ENCODE measurements around the gene TMEM198. TPM values are rescaled to one million over a fixed set of nuclear protein-coding genes. Genes with fewer than 3 reads are reported as not detected.

TMEM198 gene
- total and polyA plus RNA-seq, 5 donors from 2014 or later: 0.62 TPM; not detected in 4

DNA sequence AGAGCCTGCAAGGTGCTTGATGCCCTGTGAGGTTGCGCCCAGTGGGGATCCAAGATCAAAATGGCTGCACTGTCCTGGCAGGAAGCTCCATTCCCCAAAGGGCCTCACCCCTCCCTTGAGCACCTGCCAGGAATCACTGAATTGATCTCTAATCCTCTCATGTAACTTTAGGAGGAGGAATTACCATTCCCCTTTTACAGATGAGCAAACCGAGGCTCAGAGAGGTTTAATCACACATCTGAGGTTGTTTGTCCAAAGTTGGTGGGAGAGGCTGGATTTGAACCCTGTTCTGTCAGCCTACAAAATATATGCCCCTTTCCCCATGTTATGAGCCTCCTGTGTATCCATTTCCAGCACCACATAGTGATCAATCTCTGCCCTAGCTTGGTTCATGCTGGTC lies 19.0 kb upstream of the TMEM198 start:
- Mint-ChIP-seq H3K27ac (no peak overlapping the region), H3K36me3 (no peaks in the 10 kb centered on the region), H3K9me3 (peaks cover 0 to 2% (median 0%) of the 10 kb centered on the region in 7 donors), H3K4me3 (no peak overlapping the region), H3K4me1 (peaks cover 0 to 17% (median 4%) of the 10 kb centered on the region in 4 donors), H3K27me3 (peaks cover 80% of the 10 kb centered on the region)
- Histone ChIP-seq H3K4me3 (ENCODE audit: low read depth, low read length) (no peak overlapping the region), H3K9me3 (ENCODE audit: control insufficient read depth in 2 of 2, low read length in 2 of 2) (no peaks in the 10 kb centered on the region), H3K36me3 (ENCODE audit: control insufficient read depth, insufficient read depth, low read length) (no peaks in the 10 kb centered on the region), H3K4me1 (ENCODE audit: control insufficient read depth, insufficient read depth, low read length, poor library complexity, severe bottlenecking) (peaks cover 5% of the 10 kb centered on the region), H3K27me3 (ENCODE audit: control insufficient read depth, insufficient read depth, low read length) (peaks cover 33% of the 10 kb centered on the region), H3K27ac (ENCODE audit: insufficient read depth, low read length, poor library complexity, severe bottlenecking) (no peak overlapping the region)
- no peak for ATAC-seq (ENCODE audit: low read depth in 2 of 2)
- no peak for DNase-seq

DNA sequence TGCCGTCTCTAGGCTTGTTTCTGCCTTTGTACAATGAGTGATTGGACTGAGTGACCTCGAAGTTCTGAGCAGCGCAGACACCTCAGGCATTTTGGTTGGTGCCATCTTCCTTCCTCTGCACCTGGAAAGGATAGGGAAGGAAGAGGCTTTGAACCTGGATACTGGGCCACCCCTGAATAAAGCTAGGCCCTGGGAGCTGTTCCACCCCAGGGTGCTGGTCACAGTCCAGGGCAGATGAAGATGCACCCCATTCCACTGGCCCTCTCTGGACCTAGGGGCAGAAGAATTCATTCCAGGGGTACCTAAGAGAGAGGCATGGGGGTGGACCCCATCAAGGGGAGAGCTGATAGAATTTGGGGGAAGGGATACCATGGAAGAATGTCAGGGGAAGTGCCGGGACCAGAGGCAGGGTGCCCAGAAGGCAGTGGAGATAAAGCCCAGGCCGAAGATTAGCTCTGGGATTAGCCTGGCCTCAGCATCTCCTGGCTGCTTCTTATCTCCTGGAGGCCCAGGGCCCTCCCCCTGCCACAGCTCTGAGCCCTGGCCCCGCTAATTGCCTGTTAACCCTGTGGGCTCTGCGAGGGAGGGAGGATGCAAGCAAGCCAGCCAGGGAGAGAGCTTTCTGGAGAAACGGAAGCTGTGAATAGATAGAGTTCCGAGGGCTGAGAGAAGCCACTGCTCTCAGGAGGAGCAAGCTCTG lies 18.1 kb upstream of the TMEM198 start:
- ATAC-seq (ENCODE audit: low read depth in 2 of 2) (no peak), DNase-seq (no peak)
- H3K9me3 Mint-ChIP-seq: peaks cover 0 to 2% (median 0%) of the 10 kb centered on the region in 7 donors
- H3K27ac ChIP-seq (ENCODE audit: insufficient read depth, low read length, poor library complexity, severe bottlenecking): no peak overlapping the region
- no peak overlapping the region for H3K27ac Mint-ChIP-seq
- H3K4me3 ChIP-seq (ENCODE audit: low read depth, low read length): no peak overlapping the region
- peaks cover 0 to 22% (median 4%) of the 10 kb centered on the region in 4 donors for H3K4me1 Mint-ChIP-seq
- peaks cover 81% of the 10 kb centered on the region for H3K27me3 Mint-ChIP-seq
- H3K4me3 Mint-ChIP-seq: no peak overlapping the region
- peaks cover 33% of the 10 kb centered on the region for H3K27me3 ChIP-seq (ENCODE audit: control insufficient read depth, insufficient read depth, low read length)
- peaks cover 5% of the 10 kb centered on the region for H3K4me1 ChIP-seq (ENCODE audit: control insufficient read depth, insufficient read depth, low read length, poor library complexity, severe bottlenecking)
- H3K36me3 Mint-ChIP-seq: no peaks in the 10 kb centered on the region
- no peaks in the 10 kb centered on the region for H3K36me3 ChIP-seq (ENCODE audit: control insufficient read depth, insufficient read depth, low read length)
- H3K9me3 ChIP-seq (ENCODE audit: control insufficient read depth in 2 of 2, low read length in 2 of 2): no peaks in the 10 kb centered on the region

DNA sequence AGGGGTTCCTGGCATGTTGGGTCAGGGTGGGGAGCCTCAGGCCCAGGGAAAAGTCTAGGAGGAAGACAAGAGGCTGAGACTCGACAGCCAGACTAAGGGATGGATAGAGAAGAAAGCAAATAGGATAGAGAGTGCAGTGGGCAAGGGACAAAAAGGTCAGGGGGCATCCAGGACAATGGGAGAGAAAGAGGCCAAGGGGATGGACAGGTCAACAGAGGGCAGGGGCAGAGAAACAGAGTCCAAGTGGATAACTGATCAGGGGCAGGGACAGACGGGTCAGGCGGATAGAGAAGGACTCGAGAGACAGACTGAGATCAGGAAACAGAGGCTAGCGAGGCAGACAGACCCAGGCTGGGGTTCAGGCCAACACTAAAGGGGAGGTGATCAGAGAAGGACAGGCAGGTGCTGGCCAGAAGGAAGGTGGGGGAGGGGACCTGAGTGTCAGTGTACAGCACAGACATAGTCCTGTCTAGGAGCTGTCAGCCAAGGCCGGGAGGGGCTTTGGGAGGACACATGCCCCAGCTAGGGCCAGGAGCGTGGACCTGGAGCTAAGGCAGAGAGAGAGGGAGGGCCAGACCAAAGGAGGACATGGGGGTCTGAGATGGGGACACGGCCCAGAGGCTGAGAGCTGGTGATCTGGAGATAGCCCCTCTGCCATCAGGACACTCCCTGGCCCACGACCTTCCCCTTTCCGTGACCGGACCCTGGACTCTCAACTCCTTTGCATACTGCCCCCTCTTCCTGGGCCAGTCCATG lies 17.3 kb upstream of the TMEM198 start:
- peaks cover 0 to 2% (median 0%) of the 10 kb centered on the region in 7 donors for H3K9me3 Mint-ChIP-seq
- H3K27me3 ChIP-seq (ENCODE audit: control insufficient read depth, insufficient read depth, low read length): peaks cover 33% of the 10 kb centered on the region

DNA sequence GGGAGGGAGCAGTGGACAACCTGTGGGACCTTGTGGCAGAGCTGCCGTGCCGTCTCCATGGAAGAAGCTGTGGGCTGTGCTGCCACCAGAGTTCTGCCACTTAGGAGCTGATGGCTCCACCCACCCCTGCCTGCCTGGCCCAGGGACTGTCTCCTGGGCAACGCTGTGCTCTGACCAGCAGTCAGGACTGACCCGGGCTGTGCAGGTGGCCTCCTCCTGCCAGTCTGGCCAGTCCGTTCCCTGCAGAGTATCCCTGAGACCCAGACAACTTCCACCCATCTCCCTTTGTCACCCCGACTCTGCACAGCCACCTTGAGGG lies 16.8 kb upstream of the TMEM198 start:
- no peaks in the 10 kb centered on the region for H3K36me3 ChIP-seq (ENCODE audit: control insufficient read depth, insufficient read depth, low read length)
- Mint-ChIP-seq H3K4me1 (peaks cover 0 to 12% (median 2%) of the 10 kb centered on the region in 4 donors), H3K27me3 (peaks cover 81% of the 10 kb centered on the region), H3K27ac (no peak overlapping the region), H3K36me3 (no peaks in the 10 kb centered on the region), H3K4me3 (no peak overlapping the region), H3K9me3 (peaks cover 0 to 2% (median 0%) of the 10 kb centered on the region in 7 donors)
- peaks cover 31% of the 10 kb centered on the region for H3K27me3 ChIP-seq (ENCODE audit: control insufficient read depth, insufficient read depth, low read length)
- no peaks in the 10 kb centered on the region for H3K9me3 ChIP-seq (ENCODE audit: control insufficient read depth in 2 of 2, low read length in 2 of 2)
- ATAC-seq (ENCODE audit: low read depth in 2 of 2) (no peak), DNase-seq (no peak)
- no peak overlapping the region for H3K27ac ChIP-seq (ENCODE audit: insufficient read depth, low read length, poor library complexity, severe bottlenecking)
- H3K4me1 ChIP-seq (ENCODE audit: control insufficient read depth, insufficient read depth, low read length, poor library complexity, severe bottlenecking): peaks cover 5% of the 10 kb centered on the region
- H3K4me3 ChIP-seq (ENCODE audit: low read depth, low read length): no peak overlapping the region

More for the DNA sequence above, 17.3 kb upstream of the TMEM198 start:
- Histone ChIP-seq H3K27ac (ENCODE audit: insufficient read depth, low read length, poor library complexity, severe bottlenecking) (no peak overlapping the region), H3K36me3 (ENCODE audit: control insufficient read depth, insufficient read depth, low read length) (no peaks in the 10 kb centered on the region), H3K4me1 (ENCODE audit: control insufficient read depth, insufficient read depth, low read length, poor library complexity, severe bottlenecking) (peaks cover 5% of the 10 kb centered on the region), H3K9me3 (ENCODE audit: control insufficient read depth in 2 of 2, low read length in 2 of 2) (no peaks in the 10 kb centered on the region), H3K4me3 (ENCODE audit: low read depth, low read length) (no peak overlapping the region)
- DNase-seq (no peak), ATAC-seq (ENCODE audit: low read depth in 2 of 2) (no peak)
- H3K4me1 Mint-ChIP-seq: peaks cover 0 to 17% (median 4%) of the 10 kb centered on the region in 4 donors
- no peak overlapping the region for H3K27ac Mint-ChIP-seq
- no peak overlapping the region for H3K4me3 Mint-ChIP-seq
- H3K27me3 Mint-ChIP-seq: peaks cover 81% of the 10 kb centered on the region
- no peaks in the 10 kb centered on the region for H3K36me3 Mint-ChIP-seq

DNA sequence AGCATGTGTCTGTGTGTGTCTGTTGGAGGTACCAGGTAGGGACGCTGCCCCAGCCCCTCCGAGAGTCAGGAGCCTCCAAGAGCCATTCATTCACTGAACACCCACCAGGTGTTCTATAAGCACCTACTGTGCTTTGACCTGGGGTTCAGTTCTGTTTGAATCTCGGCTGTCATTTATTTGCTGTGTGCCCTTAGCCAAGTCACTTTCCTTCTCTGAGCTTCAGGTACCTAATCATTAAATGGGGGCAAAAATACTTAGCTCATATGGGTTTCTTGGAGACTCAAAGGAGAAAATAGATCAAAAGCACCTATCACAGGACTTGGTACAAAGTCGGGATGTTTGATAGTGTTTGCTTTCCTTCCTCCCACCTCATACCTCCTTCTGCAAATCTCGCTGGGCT lies 16.4 kb upstream of the TMEM198 start:
- H3K4me3 ChIP-seq (ENCODE audit: low read depth, low read length): no peak overlapping the region
- H3K9me3 ChIP-seq (ENCODE audit: control insufficient read depth in 2 of 2, low read length in 2 of 2): no peaks in the 10 kb centered on the region
- H3K4me1 Mint-ChIP-seq: peaks cover 0 to 11% (median 1%) of the 10 kb centered on the region in 4 donors
- peaks cover 31% of the 10 kb centered on the region for H3K27me3 ChIP-seq (ENCODE audit: control insufficient read depth, insufficient read depth, low read length)
- no peak overlapping the region for H3K27ac Mint-ChIP-seq
- no peaks in the 10 kb centered on the region for H3K36me3 ChIP-seq (ENCODE audit: control insufficient read depth, insufficient read depth, low read length)
- peaks cover 0 to 2% (median 0%) of the 10 kb centered on the region in 7 donors for H3K9me3 Mint-ChIP-seq
- no peak overlapping the region for H3K27ac ChIP-seq (ENCODE audit: insufficient read depth, low read length, poor library complexity, severe bottlenecking)
- DNase-seq (no peak), ATAC-seq (ENCODE audit: low read depth in 2 of 2) (no peak)
- H3K27me3 Mint-ChIP-seq: peaks cover 79% of the 10 kb centered on the region
- H3K36me3 Mint-ChIP-seq: no peaks in the 10 kb centered on the region
- no peak overlapping the region for H3K4me3 Mint-ChIP-seq
- H3K4me1 ChIP-seq (ENCODE audit: control insufficient read depth, insufficient read depth, low read length, poor library complexity, severe bottlenecking): peaks cover 5% of the 10 kb centered on the region

DNA sequence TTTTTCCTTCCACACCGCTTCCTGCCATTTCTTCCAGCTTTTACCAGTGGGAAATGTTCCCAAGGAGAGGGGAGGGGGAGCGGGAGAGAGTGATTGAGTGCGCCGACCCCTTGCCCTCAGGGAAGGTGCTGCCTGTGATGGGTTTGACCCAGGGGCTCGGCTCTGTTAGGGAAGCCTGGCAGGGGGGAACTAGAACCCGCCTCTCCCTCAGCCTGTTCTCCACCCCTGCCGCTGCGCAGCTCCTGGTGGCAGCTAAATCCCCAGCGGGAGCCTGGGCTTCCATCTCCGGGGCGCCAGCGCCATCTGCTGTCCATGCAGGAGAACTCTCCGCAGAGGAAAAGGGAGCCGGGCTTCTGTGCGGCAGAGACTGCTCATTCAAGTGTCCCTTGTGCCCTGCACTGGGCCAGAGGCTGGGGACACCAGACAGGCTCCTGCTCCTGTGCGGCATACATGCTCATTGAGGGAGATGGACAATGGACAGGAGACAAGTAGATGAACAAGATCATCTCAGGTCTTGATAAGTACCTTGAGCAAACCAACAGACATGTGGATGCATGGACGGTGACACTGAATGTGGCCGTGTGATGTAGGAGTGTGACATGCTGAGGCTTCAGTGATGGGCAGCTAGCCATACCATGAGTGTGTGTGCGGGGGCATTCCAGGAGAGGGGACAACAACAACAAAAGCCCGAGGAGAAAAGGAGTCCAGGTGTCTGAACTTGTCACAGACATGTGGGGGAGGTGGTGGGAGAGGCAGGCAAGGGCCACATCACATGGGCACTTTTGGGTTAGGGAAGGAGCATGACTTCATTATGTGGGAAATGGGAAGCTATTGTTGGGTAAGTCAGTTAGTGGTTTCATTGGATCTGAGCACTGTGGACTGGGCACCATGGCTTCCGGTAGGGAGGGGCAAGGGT lies 13.5 kb upstream of the TMEM198 start:
- H3K4me1 ChIP-seq (ENCODE audit: control insufficient read depth, insufficient read depth, low read length, poor library complexity, severe bottlenecking): no peaks in the 10 kb centered on the region
- peak; percentile 69 to 82 (median 80) for DNase-seq
- peaks cover 0 to 4% (median 0%) of the 10 kb centered on the region in 4 donors for H3K4me1 Mint-ChIP-seq
- no peaks in the 10 kb centered on the region for H3K36me3 Mint-ChIP-seq
- no peak overlapping the region for H3K27ac Mint-ChIP-seq
- no peak overlapping the region for H3K27ac ChIP-seq (ENCODE audit: insufficient read depth, low read length, poor library complexity, severe bottlenecking)
- H3K27me3 Mint-ChIP-seq: peaks cover 57% of the 10 kb centered on the region
- no peak overlapping the region for H3K4me3 Mint-ChIP-seq
- no peaks in the 10 kb centered on the region for H3K9me3 ChIP-seq (ENCODE audit: control insufficient read depth in 2 of 2, low read length in 2 of 2)
- ATAC-seq (ENCODE audit: low read depth in 2 of 2): peak; percentile 84 to 87
- H3K4me3 ChIP-seq (ENCODE audit: low read depth, low read length): no peak overlapping the region
- H3K27me3 ChIP-seq (ENCODE audit: control insufficient read depth, insufficient read depth, low read length): peaks cover 14% of the 10 kb centered on the region
- peaks cover 0 to 3% (median 0%) of the 10 kb centered on the region in 7 donors for H3K9me3 Mint-ChIP-seq
- H3K36me3 ChIP-seq (ENCODE audit: control insufficient read depth, insufficient read depth, low read length): no peaks in the 10 kb centered on the region

DNA sequence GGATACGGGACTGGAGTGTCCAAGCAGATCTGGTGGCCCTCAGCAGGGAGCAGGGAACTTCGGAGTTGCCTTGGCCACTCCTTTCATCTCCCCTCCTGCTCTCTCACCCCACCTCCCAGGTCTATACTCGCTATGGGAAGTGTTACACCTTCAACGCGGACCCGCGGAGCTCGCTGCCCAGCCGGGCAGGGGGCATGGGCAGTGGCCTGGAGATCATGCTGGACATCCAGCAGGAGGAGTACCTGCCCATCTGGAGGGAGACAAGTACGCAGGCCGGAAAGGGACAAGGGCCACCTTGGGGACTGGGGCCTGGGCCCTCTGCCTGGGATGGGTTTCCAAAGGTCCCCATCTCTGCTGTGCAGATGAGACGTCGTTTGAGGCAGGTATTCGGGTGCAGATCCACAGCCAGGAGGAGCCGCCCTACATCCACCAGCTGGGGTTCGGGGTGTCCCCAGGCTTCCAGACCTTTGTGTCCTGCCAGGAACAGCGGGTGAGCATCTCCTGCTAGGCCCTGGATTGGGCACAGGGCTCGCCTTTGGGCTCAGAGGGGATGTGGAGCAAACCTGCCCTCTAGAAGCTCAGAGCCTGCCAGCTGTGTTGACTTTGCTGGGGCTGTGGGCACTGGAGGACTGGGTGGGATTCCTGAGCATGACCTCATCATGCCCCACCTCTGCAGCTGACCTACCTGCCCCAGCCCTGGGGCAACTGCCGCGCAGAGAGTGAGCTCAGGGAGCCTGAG lies 12.0 kb upstream of the TMEM198 start:
- Mint-ChIP-seq H3K9me3 (peaks cover 0 to 3% (median 0%) of the 10 kb centered on the region in 7 donors), H3K36me3 (no peaks in the 10 kb centered on the region), H3K27ac (no peak overlapping the region), H3K27me3 (peaks cover 47% of the 10 kb centered on the region), H3K4me3 (no peak overlapping the region), H3K4me1 (peaks cover 0 to 4% (median 0%) of the 10 kb centered on the region in 4 donors)
- ATAC-seq (ENCODE audit: low read depth in 2 of 2) (no peak), DNase-seq (no peak)
- Histone ChIP-seq H3K9me3 (ENCODE audit: control insufficient read depth in 2 of 2, low read length in 2 of 2) (no peaks in the 10 kb centered on the region), H3K27ac (ENCODE audit: insufficient read depth, low read length, poor library complexity, severe bottlenecking) (no peak overlapping the region), H3K27me3 (ENCODE audit: control insufficient read depth, insufficient read depth, low read length) (peaks cover 14% of the 10 kb centered on the region), H3K4me1 (ENCODE audit: control insufficient read depth, insufficient read depth, low read length, poor library complexity, severe bottlenecking) (no peaks in the 10 kb centered on the region), H3K4me3 (ENCODE audit: low read depth, low read length) (no peak overlapping the region), H3K36me3 (ENCODE audit: control insufficient read depth, insufficient read depth, low read length) (no peaks in the 10 kb centered on the region)
